Suprapubic skin (tissue), 4 donors: ENCODE measurements around the gene THSD7A.

Source experiments
- POLR2A ChIP-seq, 2 donors: fragments of 450-650 bp; IDR thresholded peaks; one replicate each; pipeline ENCODE4 v1.6.1; 2017; ENCODE audit warnings: antibody characterized with exemption in 2 of 2, mild to moderate bottlenecking in 2 of 2, moderate library complexity in 2 of 2
- POLR2AphosphoS5 ChIP-seq, 3 donors: sonication (generic); formaldehyde crosslinking; IDR thresholded peaks; one replicate each; pipeline ENCODE4 v1.6.1; 2017; ENCODE audit warnings: antibody characterized with exemption in 3 of 3
- TF ChIP-seq, protein P1 (sequence below), 2 donors: fragments of 200-600 bp in 1 of 2; fragments of 450-650 bp in 1 of 2; sonication (generic) in 1 of 2; IDR thresholded peaks; one replicate each; pipeline ENCODE4 v1.5.1; 2016 to 2019; ENCODE audit warnings: antibody characterized with exemption in 2 of 2, mild to moderate bottlenecking in 1 of 2, moderate library complexity in 1 of 2

- TF ChIP-seq, protein P1, sequence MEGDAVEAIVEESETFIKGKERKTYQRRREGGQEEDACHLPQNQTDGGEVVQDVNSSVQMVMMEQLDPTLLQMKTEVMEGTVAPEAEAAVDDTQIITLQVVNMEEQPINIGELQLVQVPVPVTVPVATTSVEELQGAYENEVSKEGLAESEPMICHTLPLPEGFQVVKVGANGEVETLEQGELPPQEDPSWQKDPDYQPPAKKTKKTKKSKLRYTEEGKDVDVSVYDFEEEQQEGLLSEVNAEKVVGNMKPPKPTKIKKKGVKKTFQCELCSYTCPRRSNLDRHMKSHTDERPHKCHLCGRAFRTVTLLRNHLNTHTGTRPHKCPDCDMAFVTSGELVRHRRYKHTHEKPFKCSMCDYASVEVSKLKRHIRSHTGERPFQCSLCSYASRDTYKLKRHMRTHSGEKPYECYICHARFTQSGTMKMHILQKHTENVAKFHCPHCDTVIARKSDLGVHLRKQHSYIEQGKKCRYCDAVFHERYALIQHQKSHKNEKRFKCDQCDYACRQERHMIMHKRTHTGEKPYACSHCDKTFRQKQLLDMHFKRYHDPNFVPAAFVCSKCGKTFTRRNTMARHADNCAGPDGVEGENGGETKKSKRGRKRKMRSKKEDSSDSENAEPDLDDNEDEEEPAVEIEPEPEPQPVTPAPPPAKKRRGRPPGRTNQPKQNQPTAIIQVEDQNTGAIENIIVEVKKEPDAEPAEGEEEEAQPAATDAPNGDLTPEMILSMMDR (IDR thresholded peaks at IDR 0.05), result no peak
- TF ChIP-seq POLR2A (IDR thresholded peaks at IDR 0.05) (no peak), POLR2AphosphoS5 (IDR thresholded peaks at IDR 0.05) (no peak)
Measured at GRCh38 chr7:11750191-11750590, 81.8 kb downstream of the THSD7A start.
